IMR-90 (cell line): ENCODE measurements around the gene SLAMF6. TPM values are rescaled to one million over a fixed set of nuclear protein-coding genes. Genes with fewer than 3 reads are reported as not detected.

Experiments used
- ATAC-seq: fragments of 200-7000 bp; cut with Tn5 transposase; 2 replicates; pipeline ENCODE4 v1.9.1; 2020; ENCODE audit warnings: low read depth, mild to moderate bottlenecking, moderate library complexity
- BruUV-seq: library from RNA; stranded (reverse); fragments of 400-500 nt; replicated peaks from 2 replicates; lab custom pipeline; 2021; lab: Mats Ljungman, UMichigan
- CTCF ChIA-PET: fragments of 300-600 bp; formaldehyde crosslinking; extraction: SDS; loops from one replicate; lab custom pipeline; 2021; ENCODE audit warnings: antibody characterized with exemption; lab: Yijun Ruan, JAX
- POLR2A ChIA-PET: fragments of 300-600 bp; sonication (Branson Sonifier 250); formaldehyde crosslinking; loops from one replicate; lab custom pipeline; 2022; ENCODE audit warnings: antibody characterized with exemption; ENCODE audit not compliant: unreplicated experiment; lab: Charles Lee
- DNase-seq: peaks from one replicate; pipeline ENCODE4 v3.0.0; 2013
- H2AFZ ChIP-seq: replicated peaks from 2 replicates; pipeline ENCODE3; 2013; ENCODE audit warnings: low read length, mild to moderate bottlenecking; ENCODE audit not compliant: poor library complexity
- H2AK5ac ChIP-seq: 2 replicates; pipeline ENCODE4 v1.6.1; 2013; ENCODE audit warnings: low read depth, low read length, inconsistent platforms
- H2AK9ac ChIP-seq: replicated peaks from 2 replicates; pipeline ENCODE3; 2013; ENCODE audit warnings: mild to moderate bottlenecking, low read depth, low read length, moderate library complexity; ENCODE audit not compliant: poor library complexity
- H2BK120ac ChIP-seq: 2 replicates; pipeline ENCODE4 v1.6.1; 2013; ENCODE audit warnings: low read depth, low read length, inconsistent platforms
- H2BK15ac ChIP-seq: 3 replicates; pipeline ENCODE4 v1.6.1; 2013; ENCODE audit warnings: low read depth, low read length, inconsistent platforms
- H2BK20ac ChIP-seq: 2 replicates; pipeline ENCODE4 v1.6.1; 2013; ENCODE audit warnings: low read depth, mild to moderate bottlenecking, inconsistent platforms, low read length, moderate library complexity
- H2BK5ac ChIP-seq: 2 replicates; pipeline ENCODE4 v1.6.1; 2013; ENCODE audit warnings: mild to moderate bottlenecking, low read depth, low read length, inconsistent platforms; ENCODE audit not compliant: poor library complexity, severe bottlenecking
- H3K14ac ChIP-seq: replicated peaks from 2 replicates; pipeline ENCODE4 v1.6.1; 2013; ENCODE audit warnings: low read depth, low read length, inconsistent platforms
- H3K18ac ChIP-seq: 2 replicates; pipeline ENCODE4 v1.6.1; 2013; ENCODE audit warnings: low read depth, low read length, control low read depth
- H3K23ac ChIP-seq: 2 replicates; pipeline ENCODE4 v1.6.1; 2013; ENCODE audit warnings: low read depth, low read length, inconsistent platforms
- H3K27ac ChIP-seq: 2 replicates; pipeline ENCODE4 v1.5.1; 2013; ENCODE audit warnings: mild to moderate bottlenecking, control low read depth, low read length; ENCODE audit not compliant: insufficient read depth
- H3K27me3 ChIP-seq: 2 replicates; pipeline ENCODE4 v1.6.1; 2013; ENCODE audit warnings: low read length; ENCODE audit not compliant: control insufficient read depth, insufficient read depth
- H3K36me3 ChIP-seq: 2 replicates; pipeline ENCODE4 v1.6.1; 2013; ENCODE audit warnings: low read length, mixed read lengths; ENCODE audit not compliant: control insufficient read depth, insufficient read depth
- H3K4ac ChIP-seq: 2 replicates; pipeline ENCODE4 v1.6.1; 2013; ENCODE audit warnings: low read depth, low read length, inconsistent platforms
- H3K4me1 ChIP-seq: 2 replicates; pipeline ENCODE4 v1.6.1; 2013; ENCODE audit warnings: low read length, mixed read lengths; ENCODE audit not compliant: control insufficient read depth, insufficient read depth
- H3K4me2 ChIP-seq: 2 replicates; pipeline ENCODE4 v1.6.1; 2013; ENCODE audit warnings: low read depth, mild to moderate bottlenecking, control low read depth, low read length, moderate library complexity
- H3K4me3 ChIP-seq: 2 replicates; pipeline ENCODE4 v1.5.1; 2013; ENCODE audit warnings: low read depth, mild to moderate bottlenecking, control low read depth, low read length, moderate library complexity; ENCODE audit not compliant: insufficient read depth
- H3K56ac ChIP-seq: 2 replicates; pipeline ENCODE4 v1.6.1; 2013; ENCODE audit warnings: low read length, inconsistent platforms; ENCODE audit not compliant: insufficient read depth; ENCODE audit errors: extremely low read depth
- H3K79me1 ChIP-seq, 2 experiments: 2 replicates each; pipeline ENCODE4 v1.6.1; 2013; ENCODE audit warnings: low read length in 2 of 2, inconsistent platforms in 1 of 2, low read depth in 1 of 2
- H3K9ac ChIP-seq: 2 replicates; pipeline ENCODE4 v1.6.1; 2013; ENCODE audit warnings: low read depth, low read length, control low read depth
- H3K9me1 ChIP-seq: 2 replicates; pipeline ENCODE4 v1.6.1; 2013; ENCODE audit warnings: low read length, inconsistent platforms; ENCODE audit not compliant: insufficient read depth
- H3K9me3 ChIP-seq: 2 replicates; pipeline ENCODE4 v1.6.1; 2013; ENCODE audit warnings: low read length; ENCODE audit not compliant: control insufficient read depth, insufficient read depth
- H4K20me1 ChIP-seq: 2 replicates; pipeline ENCODE4 v1.6.1; 2013; ENCODE audit warnings: low read length, inconsistent platforms; ENCODE audit not compliant: insufficient read depth
- H4K5ac ChIP-seq: 2 replicates; pipeline ENCODE4 v1.6.1; 2013; ENCODE audit warnings: mild to moderate bottlenecking, low read depth, low read length, control low read depth
- H4K8ac ChIP-seq, 2 experiments: 2 replicates each; pipeline ENCODE4 v1.6.1; 2013; ENCODE audit warnings: low read depth in 2 of 2, low read length in 2 of 2, control low read depth in 1 of 2, inconsistent platforms in 1 of 2
- H4K91ac ChIP-seq: 2 replicates; pipeline ENCODE4 v1.6.1; 2013; ENCODE audit warnings: low read depth, low read length, inconsistent platforms; ENCODE audit not compliant: insufficient read depth
- BHLHE40 ChIP-seq: fragments of 150-350 bp; IDR thresholded peaks from 2 replicates; pipeline ENCODE4 v1.6.1; 2016; ENCODE audit warnings: mild to moderate bottlenecking, low read depth, low read length
- CEBPB ChIP-seq: IDR thresholded peaks from 2 replicates; pipeline ENCODE4 v1.6.1; 2012; ENCODE audit warnings: low read depth, low read length, improper control_type of control experiment
- CHD1 ChIP-seq: IDR thresholded peaks from 2 replicates; pipeline ENCODE4 v1.6.1; 2012; ENCODE audit warnings: low read depth, low read length, improper control_type of control experiment
- FOS ChIP-seq: fragments of 150-350 bp; IDR thresholded peaks from 2 replicates; pipeline ENCODE4 v1.6.1; 2016; ENCODE audit warnings: low read depth, low read length
- MAFK ChIP-seq: IDR thresholded peaks from 2 replicates; pipeline ENCODE4 v1.6.1; 2012; ENCODE audit warnings: low read depth, low read length, improper control_type of control experiment
- MAZ ChIP-seq: IDR thresholded peaks from 2 replicates; pipeline ENCODE4 v1.6.1; 2012; ENCODE audit warnings: low read depth, mild to moderate bottlenecking, low read length, improper control_type of control experiment, moderate library complexity, borderline replicate concordance
- MXI1 ChIP-seq: IDR thresholded peaks from 2 replicates; pipeline ENCODE4 v1.6.1; 2012; ENCODE audit warnings: low read depth, mild to moderate bottlenecking, low read length, moderate library complexity, borderline replicate concordance
- NFE2L2 ChIP-seq: fragments of 150-350 bp; IDR thresholded peaks from 2 replicates; pipeline ENCODE4 v1.6.1; 2016; ENCODE audit warnings: low read depth, mild to moderate bottlenecking, low read length
- POLR2A ChIP-seq: IDR thresholded peaks from 2 replicates; pipeline ENCODE4 v1.6.1; 2012; ENCODE audit warnings: mild to moderate bottlenecking, low read depth, low read length
- RAD21 ChIP-seq: IDR thresholded peaks from 2 replicates; pipeline ENCODE4 v1.6.1; 2012; ENCODE audit warnings: low read length, improper control_type of control experiment
- RCOR1 ChIP-seq: IDR thresholded peaks from 2 replicates; pipeline ENCODE4 v1.6.1; 2012; ENCODE audit warnings: mild to moderate bottlenecking, low read length, improper control_type of control experiment; ENCODE audit not compliant: insufficient replicate concordance
- RFX5 ChIP-seq: IDR thresholded peaks from 2 replicates; pipeline ENCODE4 v1.8.0; 2012; ENCODE audit warnings: low read depth, mild to moderate bottlenecking, low read length, moderate library complexity
- SMC3 ChIP-seq: fragments of 150-350 bp; IDR thresholded peaks from 2 replicates; pipeline ENCODE4 v1.6.1; 2016; ENCODE audit warnings: low read depth, mild to moderate bottlenecking, antibody characterized with exemption, low read length, moderate library complexity
- WGBS, 2 experiments: methylation state at CpG; one replicate each; pipeline versions ENCODE4 v1.1.5 to v1.1.7; 2013; ENCODE audit warnings: missing lambda C conversion rate in 2 of 2; ENCODE audit not compliant: insufficient read length in 1 of 2; ENCODE audit errors: extremely low coverage in 2 of 2; 5-methylcytosine and 5-hydroxymethylcytosine counted together
- dilution Hi-C: fragments of 300-500 bp; cut with HindIII; formaldehyde crosslinking; loops from one replicate; pipeline ENCODE4 v1.14.3; 2018; ENCODE audit warnings: low sequenced_read_pairs; ENCODE audit not compliant: unreplicated experiment
- in situ Hi-C: fragments of 300-500 bp; cut with MboI; formaldehyde crosslinking; loops from 3 replicates; pipeline ENCODE4 v1.14.3; 2019; ENCODE audit warnings: low sequenced_read_pairs, inconsistent platforms, mixed read lengths
- intact Hi-C: fragments of 100-400 bp; cut with micrococcal nuclease; formaldehyde crosslinking; loops from 2 replicates; pipeline ENCODE4 v1.10.0; 2022
- polyA plus RNA-seq, 3 experiments: library from polyadenylated mRNA; depleted of rRNA; stranded (reverse); fragments of >200 nt; gene quantifications; 2 replicates each; pipeline ENCODE4 v1.2.3, GENCODE V29; 2012; ENCODE audit warnings: low replicate concordance in 1 of 3
- total RNA-seq: library from RNA; depleted of rRNA; stranded (reverse); fragments of >200 nt; gene quantifications from 2 replicates; pipeline ENCODE4 v1.2.3, GENCODE V29; 2012
- TF ChIP-seq, protein P1 (sequence below): conservative IDR thresholded peaks from 2 replicates; pipeline ENCODE4 v1.5.1; 2012; ENCODE audit warnings: mild to moderate bottlenecking, low read depth, low read length, improper control_type of control experiment
- TF ChIP-seq, protein P2 (sequence below): fragments of 150-350 bp; IDR thresholded peaks from 2 replicates; pipeline ENCODE4 v1.6.1; 2017; ENCODE audit warnings: mild to moderate bottlenecking, antibody characterized with exemption, low read length, low read depth

The SLAMF6 gene
- total and polyA plus RNA-seq, 2 of the 4 experiments (the other 2 are of a cell fraction) = not detected

DNA sequence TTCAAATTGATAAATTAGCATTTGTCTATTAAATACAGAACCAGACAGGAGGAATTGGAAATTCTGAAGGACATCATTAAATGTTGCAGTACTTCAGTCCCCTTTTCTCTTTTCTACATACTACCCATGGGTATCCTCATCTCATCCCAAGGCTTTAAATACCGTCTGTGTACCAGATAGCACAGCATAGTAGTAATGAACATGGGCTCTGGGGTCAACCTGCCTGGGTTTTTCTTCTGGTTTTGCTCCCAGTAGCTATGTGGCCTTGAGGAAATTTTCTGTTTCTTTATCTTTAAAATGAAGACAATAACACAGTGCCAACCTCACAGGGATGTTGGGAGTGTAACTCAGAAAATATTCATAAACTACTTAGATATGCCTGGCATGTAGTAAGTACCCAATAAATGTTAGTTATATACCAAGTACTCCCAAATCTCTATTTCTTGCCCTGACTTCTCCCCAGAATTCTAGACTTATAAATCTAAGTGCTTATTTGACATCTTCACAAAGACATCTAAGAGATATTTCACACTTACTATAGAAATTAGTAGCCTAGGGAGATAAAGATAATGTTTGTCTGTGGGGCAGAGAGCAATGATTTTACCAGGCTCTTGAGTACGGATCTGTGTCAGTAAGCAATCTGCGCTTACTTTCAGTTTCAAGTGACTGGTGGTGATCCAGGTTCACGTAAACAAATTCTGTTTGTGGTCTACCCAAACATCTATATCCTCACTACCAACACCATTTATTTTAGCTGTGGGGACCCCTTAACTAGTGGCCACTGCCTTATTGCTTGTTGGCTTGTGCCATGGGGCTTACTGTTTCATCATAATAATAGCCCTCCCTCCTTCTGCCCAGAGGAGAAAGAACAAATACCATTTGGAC is 85.4 kb downstream of the SLAMF6 start:
- H3K79me1 ChIP-seq = no peaks in the 10 kb centered on the region
- H3K23ac ChIP-seq = no peak overlapping the region
- H2BK5ac ChIP-seq = no peak overlapping the region
- no peaks in the 10 kb centered on the region for H4K20me1 ChIP-seq
- H2AFZ ChIP-seq = no peak overlapping the region
- H3K56ac ChIP-seq = no peak overlapping the region
- no peaks in the 10 kb centered on the region for H3K9me3 ChIP-seq
- H4K5ac ChIP-seq = no peak overlapping the region
- no peaks in the 10 kb centered on the region for H3K9me1 ChIP-seq
- H4K91ac ChIP-seq = no peak overlapping the region
- no peak for ATAC-seq
- H3K4ac ChIP-seq = no peak overlapping the region
- H2AK5ac ChIP-seq = no peak overlapping the region
- H3K4me1 ChIP-seq = no peaks in the 10 kb centered on the region
- ChIA-PET POLR2A (no interaction called here), CTCF (no interaction called here)
- no peak overlapping the region for H3K9ac ChIP-seq
- H3K27ac ChIP-seq = no peak overlapping the region
- H2AK9ac ChIP-seq = no peak overlapping the region
- no peak overlapping the region for H2BK120ac ChIP-seq
- dilution Hi-C loops (no loop called here), in situ Hi-C loops (no loop called here), intact Hi-C loops (no loop called here)
- H3K27me3 ChIP-seq = no peaks in the 10 kb centered on the region
- H2BK20ac ChIP-seq = no peak overlapping the region
- H3K14ac ChIP-seq = no peak overlapping the region
- BruUV-seq = no TSS peak
- no peak for DNase-seq
- no peak overlapping the region for H3K4me3 ChIP-seq
- H3K18ac ChIP-seq = no peak overlapping the region
- no CpG with 5 or more reads among the region's 4 CpGs for WGBS, 2 experiments
- no peak overlapping the region for H4K8ac ChIP-seq
- H3K36me3 ChIP-seq = no peaks in the 10 kb centered on the region
- H2BK15ac ChIP-seq = no peak overlapping the region
- no peak overlapping the region for H3K4me2 ChIP-seq
- no peak for TF ChIP-seq MAZ
- TF ChIP-seq POLR2A = no peak
- TF ChIP-seq, protein P1, sequence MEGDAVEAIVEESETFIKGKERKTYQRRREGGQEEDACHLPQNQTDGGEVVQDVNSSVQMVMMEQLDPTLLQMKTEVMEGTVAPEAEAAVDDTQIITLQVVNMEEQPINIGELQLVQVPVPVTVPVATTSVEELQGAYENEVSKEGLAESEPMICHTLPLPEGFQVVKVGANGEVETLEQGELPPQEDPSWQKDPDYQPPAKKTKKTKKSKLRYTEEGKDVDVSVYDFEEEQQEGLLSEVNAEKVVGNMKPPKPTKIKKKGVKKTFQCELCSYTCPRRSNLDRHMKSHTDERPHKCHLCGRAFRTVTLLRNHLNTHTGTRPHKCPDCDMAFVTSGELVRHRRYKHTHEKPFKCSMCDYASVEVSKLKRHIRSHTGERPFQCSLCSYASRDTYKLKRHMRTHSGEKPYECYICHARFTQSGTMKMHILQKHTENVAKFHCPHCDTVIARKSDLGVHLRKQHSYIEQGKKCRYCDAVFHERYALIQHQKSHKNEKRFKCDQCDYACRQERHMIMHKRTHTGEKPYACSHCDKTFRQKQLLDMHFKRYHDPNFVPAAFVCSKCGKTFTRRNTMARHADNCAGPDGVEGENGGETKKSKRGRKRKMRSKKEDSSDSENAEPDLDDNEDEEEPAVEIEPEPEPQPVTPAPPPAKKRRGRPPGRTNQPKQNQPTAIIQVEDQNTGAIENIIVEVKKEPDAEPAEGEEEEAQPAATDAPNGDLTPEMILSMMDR = no peak
- no peak for TF ChIP-seq CEBPB
- TF ChIP-seq BHLHE40 = no peak
- TF ChIP-seq NFE2L2 = no peak
- TF ChIP-seq FOS = no peak
- TF ChIP-seq MAFK = no peak
- TF ChIP-seq SMC3 = no peak
- TF ChIP-seq CHD1 = no peak
- TF ChIP-seq RFX5 = no peak
- TF ChIP-seq RAD21 = no peak
- no peak for TF ChIP-seq MXI1
- TF ChIP-seq, protein P2, sequence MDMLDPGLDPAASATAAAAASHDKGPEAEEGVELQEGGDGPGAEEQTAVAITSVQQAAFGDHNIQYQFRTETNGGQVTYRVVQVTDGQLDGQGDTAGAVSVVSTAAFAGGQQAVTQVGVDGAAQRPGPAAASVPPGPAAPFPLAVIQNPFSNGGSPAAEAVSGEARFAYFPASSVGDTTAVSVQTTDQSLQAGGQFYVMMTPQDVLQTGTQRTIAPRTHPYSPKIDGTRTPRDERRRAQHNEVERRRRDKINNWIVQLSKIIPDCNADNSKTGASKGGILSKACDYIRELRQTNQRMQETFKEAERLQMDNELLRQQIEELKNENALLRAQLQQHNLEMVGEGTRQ = no peak
- TF ChIP-seq RCOR1 = no peak
